GM18868 (cell line): ENCODE results near the gene SLC1A4.

Experiments
- ATAC-seq: cut with Tn5 transposase; IDR thresholded peaks from one replicate; pipeline ENCODE4 v1.9.1; 2021; ENCODE audit warnings: mild to moderate bottlenecking, moderate library complexity; ENCODE audit not compliant: unreplicated experiment

The SLC1A4 gene

GRCh38 chr2:65046633-65047407, 57.6 kb downstream of the SLC1A4 start:
- ATAC-seq: no peak

GRCh38 chr2:65049010-65049639, 59.9 kb downstream of the SLC1A4 start:
- no peak for ATAC-seq

- ATAC-seq: no peak
These were observed 61.7 kb downstream of the SLC1A4 start for GRCh38 chr2:65050931-65051330.

- peak; percentile 55 for ATAC-seq
These were observed 64.0 kb downstream of the SLC1A4 start for GRCh38 chr2:65053199-65053598.

GRCh38 chr2:65054749-65055421, 65.7 kb downstream of the SLC1A4 start:
- ATAC-seq: no peak

GRCh38 chr2:65055422-65056214, 66.4 kb downstream of the SLC1A4 start:
- peak; percentile 20 for ATAC-seq

- ATAC-seq: peak; percentile 80
These were observed 67.2 kb downstream of the SLC1A4 start, which contains the start of gene CEP68 for GRCh38 chr2:65056215-65057053. CEP68 (plus strand) TSS chr2:65056416; CDS start chr2:65069445, 13,029 bp downstream.

- ATAC-seq: no peak
These were observed 67.8 kb downstream of the SLC1A4 start for GRCh38 chr2:65057054-65057375.

GRCh38 chr2:65057391-65058052, 68.3 kb downstream of the SLC1A4 start:
- peak; percentile 33 for ATAC-seq

GRCh38 chr2:65059071-65059470, 69.9 kb downstream of the SLC1A4 start:
- ATAC-seq: no peak

- ATAC-seq: no peak
These were observed 72.1 kb downstream of the SLC1A4 start for GRCh38 chr2:65061146-65061909.

GRCh38 chr2:65061910-65062339, 72.7 kb downstream of the SLC1A4 start:
- no peak for ATAC-seq

- no peak for ATAC-seq
These were observed 73.9 kb downstream of the SLC1A4 start for GRCh38 chr2:65062843-65063825.

GRCh38 chr2:65064728-65065552, 75.7 kb downstream of the SLC1A4 start:
- ATAC-seq: peak; percentile 89

- no peak for ATAC-seq
These were observed 78.8 kb downstream of the SLC1A4 start for GRCh38 chr2:65067806-65068553.

- no peak for ATAC-seq
These were observed 80.2 kb downstream of the SLC1A4 start for GRCh38 chr2:65069439-65069824.
